Body of pancreas (tissue), 4 donors: Measurements from ENCODE around the gene PDLIM7.

ENCODE experiments used
- CTCF ChIP-seq, 7 experiments: fragments of 450-650 bp in 4 of 7; fragments of 200-600 bp in 3 of 7; sonication (generic) in 3 of 7; IDR thresholded peaks; one replicate each; pipeline ENCODE4 v1.5.1; 2016 to 2019; ENCODE audit warnings: antibody characterized with exemption in 7 of 7
- POLR2A ChIP-seq, 3 donors: fragments of 450-650 bp; IDR thresholded peaks; one replicate each; pipeline ENCODE4 v1.6.1; 2016; ENCODE audit warnings: antibody characterized with exemption in 3 of 3, mild to moderate bottlenecking in 2 of 3

DNA sequence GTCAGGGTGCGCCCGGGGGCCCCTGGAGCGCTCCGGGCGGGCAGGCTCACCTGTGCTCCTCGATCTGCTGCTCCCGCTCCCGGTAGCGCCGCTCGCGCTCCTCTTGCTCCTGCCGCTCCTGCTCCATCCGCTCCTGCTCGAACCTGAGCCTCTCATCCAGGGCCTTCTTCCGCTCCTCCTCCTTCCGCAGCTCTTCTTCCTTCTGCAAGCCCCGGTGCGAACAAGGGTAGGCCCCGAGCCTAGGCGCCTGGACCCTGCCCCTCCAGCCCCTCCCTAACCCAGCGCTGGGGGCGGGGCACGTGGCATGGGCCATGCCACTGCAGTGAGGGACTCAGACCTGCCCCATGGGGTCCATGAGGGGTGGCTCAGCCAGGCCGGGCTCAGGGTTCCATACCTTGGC is 30.5 kb downstream of the PDLIM7 start:
- no peak for TF ChIP-seq CTCF (IDR thresholded peaks at IDR 0.05)
- TF ChIP-seq POLR2A (IDR thresholded peaks at IDR 0.05) = no peak
